ENCODE results near the gene COBL. TPM values are rescaled to one million over a fixed set of nuclear protein-coding genes. Genes with fewer than 3 reads are reported as not detected.

The COBL gene
- total and polyA plus RNA-seq, 2 donors (not counting 3 experiments of a cell fraction or from before 2014, with no cell fraction given), result 0.11 TPM; not detected in 1

DNA sequence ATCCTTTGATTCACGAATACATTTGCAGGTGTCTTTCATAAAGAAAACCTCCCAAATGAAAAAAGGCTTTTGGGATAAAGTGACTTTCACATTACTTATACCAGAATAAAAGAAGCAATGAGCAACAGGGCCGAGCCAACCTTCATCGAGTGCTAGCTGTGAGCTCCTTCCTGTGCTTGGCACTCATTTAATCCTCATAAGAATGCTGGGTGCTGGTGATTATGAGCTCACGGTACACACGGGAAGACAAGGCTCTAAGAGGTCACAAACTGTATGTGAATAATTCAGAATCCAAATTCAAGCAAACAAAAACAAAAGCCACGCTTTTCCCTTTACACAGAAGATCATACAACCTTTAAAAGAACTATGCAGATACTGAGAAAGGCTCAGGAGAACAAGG lies 156.2 kb downstream of the COBL start:
- BruUV-seq (replicated peaks), result no TSS peak
- ChIA-PET CTCF (interaction anchor here (0.7 to 6.7 kb wide), 55 partner anchors 8 to 1082 kb away, joined by 3 to 196 read pairs (median 5); partner anchors contain the start of genes FIGNL1, GRB10 and ZPBP), POLR2A (no interaction called here)
- peaks cover 0 to 17% of the 10 kb centered on the region in 2 experiments for H3K27me3 ChIP-seq (ENCODE audit: control insufficient read depth in 2 of 2, insufficient read depth in 2 of 2, low read length in 2 of 2)
- FAIRE-seq (no peak), DNase-seq (ENCODE audit: low read depth, low spot score) (no peak)
- no peak overlapping the region for H3K27ac ChIP-seq (ENCODE audit: insufficient read depth, low read depth, low read length)
- H2AFZ ChIP-seq (ENCODE audit: low read depth, low read length), result no peak overlapping the region
- H3K9me1 ChIP-seq (replicated peaks; ENCODE audit: control insufficient read depth, extremely low read depth, insufficient read depth, low read length), result no peaks in the 10 kb centered on the region
- no peaks in the 10 kb centered on the region for H4K20me1 ChIP-seq (replicated peaks; ENCODE audit: control insufficient read depth, extremely low read depth, insufficient read depth, low read length)
- no peak overlapping the region for H3K4me3 ChIP-seq (replicated peaks in 1 of 3; ENCODE audit: insufficient read depth in 1 of 3, low read depth in 1 of 3, low read length in 3 of 3)
- no peaks in the 10 kb centered on the region for H3K79me2 ChIP-seq (ENCODE audit: control insufficient read depth, insufficient read depth, low read length)
- no peak for TF ChIP-seq GATA2 (IDR thresholded peaks at IDR 0.05; ENCODE audit: insufficient read depth, insufficient read length, low read depth, low read length)
- TF ChIP-seq JUN (IDR thresholded peaks at IDR 0.05; ENCODE audit: borderline replicate concordance, insufficient read depth, insufficient read length, low read depth), result no peak
- no peak for TF ChIP-seq POLR2A (IDR thresholded peaks at IDR 0.05; ENCODE audit: low read depth, low read length)
- no peak for TF ChIP-seq POLR2AphosphoS5 (IDR thresholded peaks at IDR 0.05; ENCODE audit: insufficient read depth, low read depth, low read length)
- no peak for TF ChIP-seq FOS (IDR thresholded peaks at IDR 0.05; ENCODE audit: borderline replicate concordance, insufficient read depth, low read length)
- TF ChIP-seq, protein P1, sequence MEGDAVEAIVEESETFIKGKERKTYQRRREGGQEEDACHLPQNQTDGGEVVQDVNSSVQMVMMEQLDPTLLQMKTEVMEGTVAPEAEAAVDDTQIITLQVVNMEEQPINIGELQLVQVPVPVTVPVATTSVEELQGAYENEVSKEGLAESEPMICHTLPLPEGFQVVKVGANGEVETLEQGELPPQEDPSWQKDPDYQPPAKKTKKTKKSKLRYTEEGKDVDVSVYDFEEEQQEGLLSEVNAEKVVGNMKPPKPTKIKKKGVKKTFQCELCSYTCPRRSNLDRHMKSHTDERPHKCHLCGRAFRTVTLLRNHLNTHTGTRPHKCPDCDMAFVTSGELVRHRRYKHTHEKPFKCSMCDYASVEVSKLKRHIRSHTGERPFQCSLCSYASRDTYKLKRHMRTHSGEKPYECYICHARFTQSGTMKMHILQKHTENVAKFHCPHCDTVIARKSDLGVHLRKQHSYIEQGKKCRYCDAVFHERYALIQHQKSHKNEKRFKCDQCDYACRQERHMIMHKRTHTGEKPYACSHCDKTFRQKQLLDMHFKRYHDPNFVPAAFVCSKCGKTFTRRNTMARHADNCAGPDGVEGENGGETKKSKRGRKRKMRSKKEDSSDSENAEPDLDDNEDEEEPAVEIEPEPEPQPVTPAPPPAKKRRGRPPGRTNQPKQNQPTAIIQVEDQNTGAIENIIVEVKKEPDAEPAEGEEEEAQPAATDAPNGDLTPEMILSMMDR (IDR thresholded peaks at IDR 0.05; ENCODE audit: extremely low read depth in 1 of 2, insufficient read depth in 1 of 2, low read depth in 1 of 2, low read length in 2 of 2), result no peak
- TF ChIP-seq MAX (IDR thresholded peaks at IDR 0.05; ENCODE audit: insufficient read depth, insufficient read length), result no peak
- TF ChIP-seq MYC (IDR thresholded peaks at IDR 0.05; ENCODE audit: low read depth, low read length), result no peak
- no peak for TF ChIP-seq EZH2 (IDR thresholded peaks at IDR 0.05; ENCODE audit: borderline replicate concordance, low read depth, low read length, severe bottlenecking)
- dilution Hi-C loops (cut with MboI; ENCODE audit: extremely low pct_ligation_motif_present, low sequenced_read_pairs), result no loop called here
- intact Hi-C loops (cut with micrococcal nuclease), result loop anchor here (2.0 kb wide), 1 partner anchor 742 kb away; no protein-coding TSS in a partner anchor
- H3K9ac ChIP-seq (replicated peaks; ENCODE audit: extremely low read depth, insufficient read depth, low read length), result no peak overlapping the region
- H3K4me2 ChIP-seq (ENCODE audit: insufficient read depth, low read length), result no peak overlapping the region
- H3K4me1 ChIP-seq (ENCODE audit: control insufficient read depth, extremely low read depth, insufficient read depth, low read length), result no peaks in the 10 kb centered on the region
- no peaks in the 10 kb centered on the region for H3K9me3 ChIP-seq (replicated peaks; ENCODE audit: control insufficient read depth, insufficient read depth, low read length)
- H3K36me3 ChIP-seq (ENCODE audit: control insufficient read depth in 2 of 2, extremely low read depth in 1 of 2, insufficient read depth in 2 of 2, low read length in 2 of 2), result no peaks in the 10 kb centered on the region
